ENCODE results near the gene RBMS1.

RBMS1 gene

GRCh38 chr2:160407393-160408172 lies 86.0 kb downstream of the RBMS1 start:
- DNase-seq: peak; percentile 75

GRCh38 chr2:160406591-160407392 lies 86.8 kb downstream of the RBMS1 start:
- peak; percentile 69 for DNase-seq

GRCh38 chr2:160405077-160405867 lies 88.3 kb downstream of the RBMS1 start:
- DNase-seq: no peak

GRCh38 chr2:160402997-160403979 lies 90.3 kb downstream of the RBMS1 start:
- DNase-seq: no peak

GRCh38 chr2:160402501-160402900 lies 91.1 kb downstream of the RBMS1 start:
- DNase-seq: no peak

DNA sequence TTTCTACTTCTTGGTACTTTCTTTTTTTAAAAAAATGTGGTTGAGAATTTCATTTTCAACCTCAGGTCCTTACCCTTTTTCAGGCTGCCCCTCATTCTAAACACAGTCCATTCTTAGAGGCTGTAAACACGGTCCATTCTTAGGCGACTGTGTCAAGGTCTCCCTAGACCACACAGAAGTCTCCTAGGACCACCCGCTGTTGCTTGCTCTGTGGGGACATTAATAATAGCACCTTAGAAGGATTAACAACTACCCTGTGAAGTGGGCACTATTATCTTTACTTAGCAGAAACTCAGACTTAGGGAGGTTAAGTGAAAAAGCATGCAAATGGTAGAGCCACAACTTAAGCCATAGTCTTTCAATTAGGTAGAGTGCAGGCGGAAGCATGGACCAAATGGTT lies 91.7 kb downstream of the RBMS1 start:
- DNase-seq: no peak

DNA sequence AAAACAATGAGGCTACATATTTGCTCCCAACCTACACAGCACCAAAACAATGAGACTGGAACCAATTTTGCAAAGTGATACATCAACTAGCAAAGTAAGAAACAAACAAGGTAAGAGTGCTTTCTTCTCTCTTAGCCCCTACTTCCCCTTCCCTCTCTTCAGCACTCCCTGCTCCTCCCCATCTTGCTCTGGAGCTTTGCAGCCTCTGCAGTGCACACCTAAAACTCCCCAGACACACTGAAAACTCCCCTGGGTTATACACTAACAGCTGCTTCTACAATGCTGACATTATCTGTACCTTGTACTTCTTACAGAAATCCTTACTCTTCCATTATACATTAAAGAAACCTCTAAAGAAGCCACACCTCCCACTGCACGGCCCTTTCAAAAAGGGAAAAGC lies 93.7 kb downstream of the RBMS1 start:
- DNase-seq: no peak

- DNase-seq: no peak
Measured at GRCh38 chr2:160397530-160397865, 96.1 kb downstream of the RBMS1 start.

DNA sequence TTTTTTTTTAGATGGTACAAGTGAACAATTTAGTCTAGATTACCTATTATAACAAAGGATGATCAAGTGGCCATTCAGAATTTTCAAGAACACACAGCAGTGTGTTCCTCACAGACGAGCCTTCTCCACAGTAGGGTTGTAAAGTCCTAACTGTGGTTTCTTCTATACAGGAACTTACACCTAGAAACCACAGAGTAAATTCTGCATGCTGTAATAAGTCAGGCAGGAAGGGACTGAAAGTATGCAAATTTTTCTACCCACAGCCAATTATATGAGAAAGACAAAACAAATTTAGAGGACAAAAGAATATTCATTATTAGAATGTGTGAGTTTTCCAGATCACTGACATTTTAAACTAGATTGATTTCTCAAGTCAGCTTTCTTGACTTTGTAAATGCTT lies 99.5 kb downstream of the RBMS1 start:
- DNase-seq: no peak

DNA sequence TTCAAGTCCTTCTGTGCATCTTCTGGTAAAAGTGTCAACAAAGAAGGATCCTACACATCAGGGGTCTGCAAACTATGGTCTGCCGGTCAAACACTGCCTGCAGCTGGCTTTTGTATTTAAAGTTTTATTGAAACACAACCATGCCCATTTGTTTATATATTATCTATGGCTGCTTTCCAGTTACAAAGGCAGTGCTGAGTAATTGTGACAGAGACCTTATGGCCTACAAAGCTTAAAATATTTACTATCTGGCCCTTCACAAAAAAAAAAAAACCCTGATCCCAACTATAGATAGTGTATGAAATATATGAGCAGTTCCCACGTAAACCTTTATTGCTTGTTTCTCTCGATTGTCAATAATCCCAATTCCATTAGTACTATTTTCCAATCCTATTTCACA lies 101.4 kb downstream of the RBMS1 start:
- no peak for DNase-seq

DNA sequence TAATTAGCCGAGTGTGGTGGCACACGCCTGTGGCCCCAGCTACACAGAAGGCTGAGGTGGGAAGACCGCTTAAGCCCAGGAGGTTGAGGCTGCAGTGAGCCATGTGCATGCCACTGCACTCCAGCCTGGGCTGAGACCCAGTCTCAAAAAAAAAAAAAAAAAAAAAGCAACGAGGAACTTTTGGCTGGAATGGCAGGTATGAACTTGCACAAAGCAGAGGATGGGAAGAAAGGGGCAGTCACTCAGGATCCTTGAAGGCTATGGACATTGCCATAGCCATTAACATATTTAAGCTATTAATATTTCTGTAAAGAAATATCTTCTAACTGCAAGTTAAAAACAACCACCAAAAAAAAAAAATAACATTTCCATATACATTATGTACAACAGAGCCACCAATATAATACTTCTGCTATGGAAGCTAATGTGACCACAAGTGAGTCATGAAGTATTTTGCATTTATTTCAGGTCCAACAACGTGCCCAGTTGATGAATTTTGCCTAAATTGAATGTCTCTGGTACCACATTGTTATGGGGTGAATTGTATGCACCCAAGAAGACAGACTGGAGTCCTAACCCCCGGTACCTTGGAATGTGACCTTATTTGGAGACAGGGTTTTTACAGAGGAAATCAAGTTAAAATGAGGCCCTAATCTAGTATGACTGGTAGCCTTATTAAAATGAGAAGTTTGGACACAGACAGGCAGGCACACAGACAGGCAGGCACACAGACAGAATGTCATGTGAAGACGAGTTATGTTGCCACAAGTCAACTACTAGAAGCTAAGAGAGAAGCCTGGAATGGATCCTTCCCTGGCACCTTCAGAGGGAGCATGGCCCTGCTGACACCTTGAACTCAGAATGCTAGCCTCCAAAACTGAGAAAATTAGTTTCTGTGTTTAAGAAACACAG lies 102.8 kb downstream of the RBMS1 start:
- no peak for DNase-seq

- DNase-seq: no peak
Measured at GRCh38 chr2:160389875-160390274, 103.7 kb downstream of the RBMS1 start.

DNA sequence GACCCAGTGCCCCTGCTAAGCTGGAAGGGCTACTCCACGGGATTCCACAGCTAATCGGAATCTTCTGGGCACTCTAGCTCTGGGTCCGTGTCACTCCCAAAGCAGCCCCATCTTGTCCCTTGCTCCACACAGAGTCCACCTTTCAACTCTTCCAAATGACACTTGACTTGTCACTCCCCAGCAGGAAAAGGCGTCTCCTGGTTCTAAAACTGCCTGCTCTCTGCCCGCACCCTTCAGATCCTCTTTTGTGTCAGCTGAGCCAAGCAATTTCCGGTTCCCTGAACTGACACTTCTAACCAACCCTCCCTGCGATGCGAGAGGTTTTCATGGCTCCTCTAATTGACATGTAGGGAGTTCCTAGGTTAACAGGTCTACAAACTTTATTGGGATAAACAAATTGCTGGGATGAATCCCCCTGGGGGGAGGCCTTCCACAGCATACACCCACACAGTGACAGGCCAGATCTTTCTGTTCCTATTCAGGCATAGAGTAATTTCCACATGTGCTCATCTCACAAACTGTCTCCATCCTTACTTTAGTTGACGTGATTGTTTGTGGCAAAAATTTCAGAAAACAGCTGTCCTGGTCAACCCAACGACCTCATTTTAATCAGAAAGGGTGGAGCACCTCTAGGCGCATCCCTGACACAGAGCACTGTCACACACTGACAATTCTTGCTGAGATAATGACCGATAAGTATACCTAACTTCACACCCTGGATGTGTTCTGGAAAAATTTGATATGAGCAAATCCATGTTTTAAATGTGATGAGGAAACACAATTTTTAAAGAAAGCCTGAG lies 104.9 kb downstream of the RBMS1 start:
- no peak for DNase-seq

- DNase-seq: peak; percentile 74
Measured at GRCh38 chr2:160387558-160388262, 105.9 kb downstream of the RBMS1 start.

GRCh38 chr2:160384791-160385190 lies 108.8 kb downstream of the RBMS1 start:
- DNase-seq: no peak

- no peak for DNase-seq
Measured at GRCh38 chr2:160381425-160381951, 112.1 kb downstream of the RBMS1 start.

- DNase-seq: no peak
Measured at GRCh38 chr2:160380611-160381010, 113.0 kb downstream of the RBMS1 start.

- no peak for DNase-seq
Measured at GRCh38 chr2:160380000-160380570, 113.5 kb downstream of the RBMS1 start.

DNA sequence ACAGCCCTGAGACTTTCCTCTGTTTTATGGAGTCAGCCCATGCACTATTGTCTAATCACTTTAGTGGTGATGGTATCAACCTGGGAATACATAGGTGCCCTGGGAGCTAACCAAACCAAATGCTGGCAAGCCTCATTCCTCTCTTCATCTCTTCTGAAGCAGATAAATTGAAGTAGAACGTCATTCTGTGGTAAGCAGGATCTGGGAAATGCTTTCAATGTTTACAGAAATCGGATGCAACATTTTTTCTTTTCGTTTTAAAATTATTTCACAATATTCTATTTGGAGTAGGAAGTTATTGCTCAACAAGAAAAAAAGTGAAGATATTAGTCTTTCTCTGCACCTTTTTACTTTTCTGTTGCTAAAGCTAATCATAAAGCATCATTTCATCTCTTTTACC lies 114.2 kb downstream of the RBMS1 start:
- DNase-seq: no peak

Data from left hindlimb (tissue), 1 donor.